Muscle layer of colon (tissue), 2 donors: ENCODE results near the gene MOB3C.

Experiments used
- H3K27ac ChIP-seq: one replicate; pipeline ENCODE4 v1.7.0; 2013; ENCODE audit warnings: low read depth, mild to moderate bottlenecking, low read length, moderate library complexity
- H3K27me3 ChIP-seq, 2 donors: one replicate each; pipeline ENCODE4 v1.7.0; 2013; ENCODE audit warnings: low read length in 2 of 2, mild to moderate bottlenecking in 2 of 2; ENCODE audit not compliant: insufficient read depth in 2 of 2, control insufficient read depth in 1 of 2
- H3K36me3 ChIP-seq: one replicate; pipeline ENCODE4 v1.7.0; 2013; ENCODE audit warnings: mild to moderate bottlenecking, low read length; ENCODE audit not compliant: insufficient read depth
- H3K4me1 ChIP-seq: one replicate; pipeline ENCODE4 v1.7.0; 2013; ENCODE audit warnings: mild to moderate bottlenecking, low read length; ENCODE audit not compliant: insufficient read depth
- H3K4me3 ChIP-seq, 2 donors: one replicate each; pipeline ENCODE4 v1.7.0; 2013; ENCODE audit warnings: low read length in 2 of 2, low read depth in 1 of 2, mild to moderate bottlenecking in 1 of 2, moderate library complexity in 1 of 2
- H3K9ac ChIP-seq: one replicate; pipeline ENCODE4 v1.7.0; 2013; ENCODE audit warnings: low read length
- H3K9me3 ChIP-seq: one replicate; pipeline ENCODE4 v1.7.0; 2013; ENCODE audit warnings: mild to moderate bottlenecking, low read length
- donor health status: abdominal sarcoma.
- donor health status: Adenocarcinoma of cecum.

Gene MOB3C

DNA sequence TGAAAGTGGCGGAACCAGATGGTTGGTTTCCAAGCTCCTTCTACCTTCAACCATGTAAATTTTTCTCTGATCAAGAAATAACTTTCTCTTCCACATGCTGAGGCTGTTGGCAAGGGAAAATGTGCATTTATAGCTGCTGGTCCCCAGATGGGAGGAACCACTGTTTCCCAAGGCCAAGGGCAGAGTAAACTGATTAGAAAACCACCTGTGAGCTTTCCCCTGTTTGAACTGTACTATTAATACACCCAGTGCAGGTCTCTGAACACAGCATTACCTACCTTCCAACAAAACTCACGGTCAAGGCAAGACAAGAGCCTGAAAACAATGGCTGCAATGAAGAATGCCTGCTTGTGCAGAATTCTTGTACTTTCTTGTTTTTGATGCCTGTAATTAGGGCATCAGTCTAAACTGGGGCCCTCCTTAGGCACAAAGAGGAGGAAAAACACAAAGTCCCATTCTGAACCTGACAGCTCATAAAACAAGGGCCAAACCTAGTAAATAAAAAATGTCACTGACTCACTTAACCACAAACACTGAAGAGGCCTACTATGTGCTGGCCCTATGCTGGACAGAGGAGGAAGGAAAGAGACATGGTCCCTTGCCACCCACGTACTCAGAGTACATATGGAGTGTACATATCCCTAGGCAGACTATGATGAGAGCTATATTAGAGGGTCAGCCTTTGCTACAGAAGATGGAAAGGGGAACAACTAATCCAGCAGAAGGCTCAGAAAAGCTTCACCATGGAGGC lies 15.2 kb downstream of the MOB3C start:
- Histone ChIP-seq H3K4me1 (peaks cover 55% of the 10 kb centered on the region), H3K27me3 (no peaks in the 10 kb centered on the region), H3K27ac (no peak overlapping the region), H3K36me3 (no peaks in the 10 kb centered on the region), H3K4me3 (no peak overlapping the region), H3K9me3 (no peaks in the 10 kb centered on the region), H3K9ac (no peak overlapping the region)

DNA sequence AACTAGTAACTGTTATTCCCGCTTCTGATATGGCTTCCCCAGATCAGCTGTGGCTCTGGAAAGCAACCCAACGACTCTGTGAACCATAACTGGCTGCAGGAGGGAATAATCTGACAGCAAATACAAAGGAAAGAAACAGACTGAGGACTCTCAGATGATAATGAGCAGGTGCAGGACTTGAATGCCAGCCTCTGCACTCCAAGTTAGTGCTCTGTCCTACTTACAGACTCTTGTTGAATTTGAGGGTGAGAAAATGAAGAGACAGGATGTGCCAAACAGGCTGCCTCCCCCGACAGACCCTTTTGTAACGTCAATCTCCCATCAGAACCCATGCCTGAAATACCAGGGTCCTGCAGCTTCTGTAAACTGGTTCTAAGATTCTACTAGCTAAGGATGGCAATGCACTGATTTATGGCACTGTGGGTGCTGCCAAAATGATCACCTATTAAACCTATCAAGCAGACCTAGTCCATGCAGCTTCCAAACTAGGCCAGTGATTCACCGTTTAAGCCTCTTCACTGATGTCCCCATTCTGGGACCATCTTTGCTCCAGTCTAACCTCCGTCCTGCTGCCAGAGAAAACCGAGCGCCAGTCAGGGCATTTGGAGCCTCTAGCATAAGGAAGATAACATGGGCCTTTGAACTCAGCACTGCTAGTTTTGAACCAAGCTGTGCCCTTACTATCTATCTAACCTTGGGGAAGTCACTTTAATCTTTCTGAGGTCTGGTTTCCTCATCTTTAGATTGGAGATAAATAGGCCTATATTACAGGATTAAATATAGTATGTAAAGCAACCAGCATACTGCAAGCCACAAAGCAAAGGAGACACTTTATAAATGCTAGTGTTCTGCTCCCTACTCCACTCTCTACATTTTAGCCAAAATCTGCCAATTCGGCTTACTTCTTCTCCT lies 17.3 kb downstream of the MOB3C start:
- H3K9me3 ChIP-seq, result no peaks in the 10 kb centered on the region
- no peaks in the 10 kb centered on the region for H3K36me3 ChIP-seq
- H3K27me3 ChIP-seq, result no peaks in the 10 kb centered on the region
- no peak overlapping the region for H3K9ac ChIP-seq
- no peak overlapping the region for H3K4me3 ChIP-seq
- H3K4me1 ChIP-seq, result peaks cover 56% of the 10 kb centered on the region
- peak overlapping the region; percentile 75 for H3K27ac ChIP-seq

DNA sequence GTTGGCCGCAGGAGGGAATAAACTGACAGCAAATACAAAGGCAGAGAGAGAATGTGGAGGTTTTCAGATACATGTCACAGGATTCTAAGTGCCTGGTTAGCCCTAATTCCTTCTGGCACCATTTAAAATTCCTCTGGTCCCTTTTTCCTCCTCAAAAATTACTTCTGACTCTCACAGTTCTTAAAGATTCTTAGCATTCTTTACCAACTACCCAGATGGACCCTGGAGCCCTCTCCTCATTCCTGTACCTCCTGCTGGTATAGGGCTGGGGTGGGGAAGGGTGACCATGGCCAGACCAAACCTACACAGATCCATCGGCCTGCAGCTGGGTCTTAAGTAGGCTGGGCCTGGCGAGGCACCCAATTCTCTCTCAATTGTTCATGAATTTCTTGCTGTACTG lies 19.8 kb downstream of the MOB3C start:
- H3K9ac ChIP-seq, result no peak overlapping the region
- H3K27ac ChIP-seq, result no peak overlapping the region
- H3K4me3 ChIP-seq, result no peak overlapping the region
- H3K4me1 ChIP-seq, result peaks cover 44% of the 10 kb centered on the region
- peaks cover 14% of the 10 kb centered on the region for H3K36me3 ChIP-seq
- no peaks in the 10 kb centered on the region for H3K9me3 ChIP-seq
- H3K27me3 ChIP-seq, result no peaks in the 10 kb centered on the region

DNA sequence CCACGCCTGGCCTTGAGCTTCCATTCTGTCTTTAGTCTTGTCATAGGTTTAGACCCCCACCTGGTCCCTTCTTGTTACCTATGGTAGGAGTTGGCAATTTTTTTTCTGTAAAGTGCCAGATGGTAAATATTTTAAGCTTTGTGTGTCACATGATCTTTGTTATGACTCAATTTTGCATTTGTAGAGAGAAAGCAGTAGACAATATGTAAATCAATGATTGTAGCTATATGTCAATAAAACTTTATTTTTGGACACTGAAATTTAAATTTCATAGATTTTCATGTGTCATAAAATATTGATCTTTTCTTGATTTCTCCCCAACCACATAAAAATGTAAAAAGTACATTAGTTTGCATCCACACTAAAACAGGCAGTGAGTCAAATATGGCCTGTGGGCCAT lies 20.6 kb downstream of the MOB3C start:
- Histone ChIP-seq H3K9ac (no peak overlapping the region), H3K36me3 (peaks cover 19% of the 10 kb centered on the region), H3K9me3 (no peaks in the 10 kb centered on the region), H3K4me3 (no peak overlapping the region), H3K27ac (no peak overlapping the region), H3K4me1 (peaks cover 44% of the 10 kb centered on the region), H3K27me3 (no peaks in the 10 kb centered on the region)

- H3K27me3 ChIP-seq, result no peaks in the 10 kb centered on the region
- H3K4me3 ChIP-seq, result no peak overlapping the region
- peaks cover 38% of the 10 kb centered on the region for H3K4me1 ChIP-seq
- no peak overlapping the region for H3K27ac ChIP-seq
- H3K9me3 ChIP-seq, result no peaks in the 10 kb centered on the region
- no peak overlapping the region for H3K9ac ChIP-seq
- peaks cover 28% of the 10 kb centered on the region for H3K36me3 ChIP-seq
Observed at GRCh38 chr1:46595127-46595526, 21.5 kb downstream of the MOB3C start.

GRCh38 chr1:46594063-46594462 lies 22.5 kb downstream of the MOB3C start:
- H3K36me3 ChIP-seq, result peaks cover 39% of the 10 kb centered on the region

DNA sequence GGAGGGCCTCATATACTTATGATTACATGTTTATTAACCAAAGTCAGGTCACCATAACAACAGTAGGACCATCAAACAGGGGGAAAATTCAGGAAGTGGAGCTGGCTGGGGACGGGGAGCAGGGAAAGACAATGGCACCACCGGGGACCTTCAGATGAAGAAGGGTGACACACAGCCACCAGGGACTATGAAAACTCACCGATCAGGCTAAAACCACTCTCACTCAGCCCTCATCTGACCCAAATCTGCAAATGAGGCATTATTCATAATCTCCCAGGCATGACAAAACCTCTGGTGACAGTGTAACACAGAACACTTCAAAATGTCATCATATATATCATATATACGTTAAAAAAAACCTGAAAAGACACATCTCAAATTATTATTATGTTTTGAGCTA lies 23.8 kb downstream of the MOB3C start:
- Histone ChIP-seq H3K9ac (no peak overlapping the region), H3K9me3 (no peaks in the 10 kb centered on the region), H3K27ac (no peak overlapping the region), H3K4me1 (peaks cover 16% of the 10 kb centered on the region), H3K36me3 (peaks cover 42% of the 10 kb centered on the region), H3K27me3 (no peaks in the 10 kb centered on the region), H3K4me3 (no peak overlapping the region)

More at GRCh38 chr1:46594063-46594462, 22.5 kb downstream of the MOB3C start:
- Histone ChIP-seq H3K4me1 (peaks cover 27% of the 10 kb centered on the region), H3K4me3 (no peak overlapping the region), H3K9me3 (no peaks in the 10 kb centered on the region), H3K9ac (no peak overlapping the region), H3K27ac (peak overlapping the region; percentile 61), H3K27me3 (no peaks in the 10 kb centered on the region)

DNA sequence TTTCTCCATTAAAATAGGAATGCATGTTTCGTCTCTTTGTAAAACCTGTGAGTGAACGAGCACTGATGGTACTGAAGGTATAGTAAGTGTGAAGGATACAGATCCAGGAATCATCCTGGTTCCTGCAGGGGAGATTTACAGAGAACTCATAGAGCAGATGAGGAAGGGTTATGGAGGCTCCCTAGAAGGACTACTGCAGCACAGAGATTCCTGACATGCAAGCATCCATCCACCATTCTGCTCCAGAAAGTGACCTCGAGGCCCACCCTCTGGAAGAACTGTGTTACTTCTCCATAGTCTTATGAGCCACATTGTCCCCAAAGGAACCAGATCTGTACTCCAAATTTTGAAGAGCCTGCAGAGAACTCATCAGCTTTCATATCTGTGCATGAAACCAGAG lies 27.1 kb downstream of the MOB3C start:
- Histone ChIP-seq H3K36me3 (peaks cover 56% of the 10 kb centered on the region), H3K27ac (no peak overlapping the region), H3K4me1 (no peaks in the 10 kb centered on the region), H3K4me3 (no peak overlapping the region), H3K9ac (no peak overlapping the region), H3K27me3 (no peaks in the 10 kb centered on the region), H3K9me3 (no peaks in the 10 kb centered on the region)

DNA sequence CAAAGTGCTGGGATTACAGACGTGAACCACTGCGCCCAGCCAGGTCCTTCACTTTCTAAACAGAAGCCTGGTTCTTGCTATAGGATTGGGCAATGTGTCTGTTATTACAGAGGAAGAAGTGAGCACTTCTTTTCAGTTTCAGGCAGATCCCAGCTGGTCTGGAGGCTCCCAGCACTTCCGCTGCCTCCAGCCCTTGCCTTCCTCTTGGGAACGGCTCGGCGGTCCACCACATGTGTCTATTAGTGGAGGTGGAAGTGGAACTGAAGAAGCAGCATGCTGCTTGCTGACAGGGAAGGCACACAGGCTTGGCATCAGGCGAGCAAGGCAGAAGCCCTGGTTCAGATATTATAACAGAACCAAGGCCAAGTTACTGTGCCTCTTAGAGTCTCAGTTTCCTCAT lies 29.5 kb downstream of the MOB3C start:
- H3K4me3 ChIP-seq, result no peak overlapping the region
- H3K9me3 ChIP-seq, result no peaks in the 10 kb centered on the region
- H3K27me3 ChIP-seq, result no peaks in the 10 kb centered on the region
- H3K36me3 ChIP-seq, result peaks cover 62% of the 10 kb centered on the region
- no peaks in the 10 kb centered on the region for H3K4me1 ChIP-seq
- no peak overlapping the region for H3K9ac ChIP-seq
- H3K27ac ChIP-seq, result no peak overlapping the region

- no peak overlapping the region for H3K4me3 ChIP-seq
- no peaks in the 10 kb centered on the region for H3K4me1 ChIP-seq
- no peaks in the 10 kb centered on the region for H3K27me3 ChIP-seq
- no peaks in the 10 kb centered on the region for H3K9me3 ChIP-seq
- no peak overlapping the region for H3K9ac ChIP-seq
- no peak overlapping the region for H3K27ac ChIP-seq
- H3K36me3 ChIP-seq, result peaks cover 56% of the 10 kb centered on the region
Observed at GRCh38 chr1:46585312-46585938, 31.2 kb downstream of the MOB3C start.

DNA sequence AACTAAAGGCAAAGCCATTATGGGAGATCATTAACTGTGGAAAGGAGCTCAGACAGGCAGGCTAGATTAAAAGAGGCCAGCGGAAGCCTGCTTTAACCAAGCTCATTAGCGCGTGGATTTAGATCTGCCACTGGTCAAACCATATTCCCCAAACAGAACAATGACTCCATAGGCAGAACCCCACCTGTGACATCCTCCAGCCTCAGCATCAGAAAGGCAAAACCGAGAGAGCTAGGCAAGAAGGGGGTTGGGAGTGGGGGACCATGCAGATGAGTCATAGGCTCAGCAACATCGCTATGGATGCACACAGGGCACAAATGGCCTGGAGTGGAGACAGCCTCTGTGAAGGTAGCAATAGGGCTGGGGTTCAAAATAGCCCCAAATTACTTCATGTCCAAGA lies 33.1 kb downstream of the MOB3C start:
- H3K9me3 ChIP-seq, result no peaks in the 10 kb centered on the region
- H3K4me3 ChIP-seq, result no peak overlapping the region
- no peak overlapping the region for H3K27ac ChIP-seq
- H3K4me1 ChIP-seq, result no peaks in the 10 kb centered on the region
- no peaks in the 10 kb centered on the region for H3K27me3 ChIP-seq
- H3K36me3 ChIP-seq, result peaks cover 52% of the 10 kb centered on the region
- no peak overlapping the region for H3K9ac ChIP-seq
